Endothelial cell of umbilical vein (primary cell): ENCODE measurements around the gene NRP2. TPM values are rescaled to one million over a fixed set of nuclear protein-coding genes. Genes with fewer than 3 reads are reported as not detected.

ENCODE experiments used
- BruUV-seq: library from RNA; stranded (reverse); fragments of 400-500 nt; replicated peaks from 2 replicates; lab custom pipeline; 2021; lab: Mats Ljungman, UMichigan
- CTCF ChIA-PET: fragments of 300-600, 350-600 bp; sonication (Branson Sonifier 250); formaldehyde crosslinking; loops from one replicate; lab custom pipeline; 2021; ENCODE audit warnings: antibody characterized with exemption, inconsistent platforms; lab: Charles Lee
- POLR2A ChIA-PET: fragments of 300-600, 350-600 bp; sonication (Branson Sonifier 250); formaldehyde crosslinking; loops from one replicate; lab custom pipeline; 2021; ENCODE audit warnings: antibody characterized with exemption, inconsistent platforms; lab: Charles Lee
- DNase-seq: peaks from one replicate; pipeline ENCODE4 v3.0.0-alpha.2; 2011; ENCODE audit warnings: low read depth, low spot score
- FAIRE-seq: peaks from 2 replicates; lab custom pipeline; 2011; peaks lifted over from hg19 to GRCh38; lab: Jason Lieb, UNC
- H2AFZ ChIP-seq: 2 replicates; pipeline ENCODE4 v1.6.0; 2012; ENCODE audit warnings: low read depth, low read length, control low read depth, inconsistent platforms
- H3K27ac ChIP-seq: 2 replicates; pipeline ENCODE4 v1.5.1; 2011; ENCODE audit warnings: low read depth, mild to moderate bottlenecking, control low read depth, low read length, moderate library complexity; ENCODE audit not compliant: insufficient read depth
- H3K27me3 ChIP-seq, 2 experiments: 2 replicates each; pipeline versions ENCODE4 v1.6.0 to v1.6.1; 2011; ENCODE audit warnings: low read length in 2 of 2, mixed read lengths in 1 of 2; ENCODE audit not compliant: control insufficient read depth in 2 of 2, insufficient read depth in 2 of 2
- H3K36me3 ChIP-seq, 2 experiments: 2 replicates in 1 of 2; 3 replicates in 1 of 2; pipeline ENCODE4 v1.5.1; 2011; ENCODE audit warnings: low read length in 2 of 2, mild to moderate bottlenecking in 1 of 2, moderate library complexity in 1 of 2; ENCODE audit not compliant: control insufficient read depth in 2 of 2, insufficient read depth in 2 of 2; ENCODE audit errors: extremely low read depth in 1 of 2
- H3K4me1 ChIP-seq: 3 replicates; pipeline ENCODE4 v1.5.1; 2011; ENCODE audit warnings: mild to moderate bottlenecking, low read length; ENCODE audit not compliant: control insufficient read depth, insufficient read depth; ENCODE audit errors: extremely low read depth
- H3K4me2 ChIP-seq: 2 replicates; pipeline ENCODE4 v1.6.1; 2011; ENCODE audit warnings: low read length, control low read depth, mixed read lengths; ENCODE audit not compliant: insufficient read depth
- H3K4me3 ChIP-seq, 3 experiments: fragments of 200-600 bp in 1 of 3; sonication (generic), shearing (Covaris generic) in 1 of 3; replicated peaks in 1 of 3; 2 replicates each; pipeline ENCODE4 v1.5.1; 2011 to 2016; ENCODE audit warnings: control low read depth in 3 of 3, low read length in 3 of 3, mild to moderate bottlenecking in 2 of 3, inconsistent platforms in 1 of 3, low read depth in 1 of 3, moderate library complexity in 1 of 3; ENCODE audit not compliant: insufficient read depth in 1 of 3
- H3K79me2 ChIP-seq: 2 replicates; pipeline ENCODE4 v1.6.0; 2012; ENCODE audit warnings: low read length, inconsistent platforms; ENCODE audit not compliant: control insufficient read depth, insufficient read depth
- H3K9ac ChIP-seq: replicated peaks from 2 replicates; pipeline ENCODE3; 2011; ENCODE audit warnings: low read length, control low read depth; ENCODE audit not compliant: insufficient read depth; ENCODE audit errors: extremely low read depth
- H3K9me1 ChIP-seq: replicated peaks from 3 replicates; pipeline ENCODE4 v1.6.0; 2011; ENCODE audit warnings: mild to moderate bottlenecking, low read length; ENCODE audit not compliant: control insufficient read depth, insufficient read depth; ENCODE audit errors: extremely low read depth
- H3K9me3 ChIP-seq: replicated peaks from 2 replicates; pipeline ENCODE4 v1.5.1; 2012; ENCODE audit warnings: low read length, inconsistent platforms; ENCODE audit not compliant: control insufficient read depth, insufficient read depth
- H4K20me1 ChIP-seq: replicated peaks from 2 replicates; pipeline ENCODE3; 2011; ENCODE audit warnings: mild to moderate bottlenecking, low read length; ENCODE audit not compliant: control insufficient read depth, insufficient read depth; ENCODE audit errors: extremely low read depth
- CTCF ChIP-seq, 2 donors: IDR thresholded peaks; 1 replicate in 1 of 2; 2 replicates in 1 of 2; pipeline ENCODE4 v1.5.1; 2011; ENCODE audit warnings: low read length in 2 of 2, mild to moderate bottlenecking in 2 of 2, moderate library complexity in 2 of 2, control low read depth in 1 of 2, inconsistent platforms in 1 of 2, low read depth in 1 of 2; ENCODE audit not compliant: insufficient read depth in 1 of 2; ENCODE audit errors: extremely low read depth in 1 of 2
- FOS ChIP-seq: IDR thresholded peaks from 2 replicates; pipeline ENCODE4 v1.6.1; 2011; ENCODE audit warnings: mild to moderate bottlenecking, low read length, moderate library complexity, borderline replicate concordance; ENCODE audit not compliant: insufficient read depth
- MAX ChIP-seq: IDR thresholded peaks from 2 replicates; pipeline ENCODE4 v1.6.1; 2011; ENCODE audit not compliant: insufficient read depth, insufficient read length
- POLR2AphosphoS5 ChIP-seq: IDR thresholded peaks from 2 replicates; pipeline ENCODE4 v1.6.1; 2012; ENCODE audit warnings: low read depth, mild to moderate bottlenecking, control low read depth, low read length, moderate library complexity; ENCODE audit not compliant: insufficient read depth
- dilution Hi-C: fragments of 300-500 bp; cut with MboI; formaldehyde crosslinking; loops from one replicate; pipeline ENCODE4 v1.15.0; 2019; ENCODE audit warnings: low sequenced_read_pairs; ENCODE audit not compliant: extremely low pct_ligation_motif_present
- intact Hi-C: fragments of 100-400 bp; cut with micrococcal nuclease; formaldehyde crosslinking; loops from one replicate; pipeline ENCODE4 v1.10.0; 2022
- polyA plus RNA-seq, 4 experiments: library from polyadenylated mRNA; depleted of rRNA in 3 of 4; stranded (reverse) in 3 of 4; unstranded in 1 of 4; fragments of >200 nt; gene quantifications; 2 replicates each; pipeline versions ENCODE4 v1.2.1 to v1.2.3, GENCODE V29; 2011 to 2012; ENCODE audit warnings: missing spikeins in 1 of 4
- total RNA-seq: library from RNA; stranded (reverse); gene quantifications from 2 replicates; pipeline ENCODE4 v1.2.3, GENCODE V29; 2021

NRP2 gene
- total and polyA plus RNA-seq, 2 donors (not counting 3 experiments of a cell fraction or from before 2014, with no cell fraction given), result 160 to 240 TPM

- Histone ChIP-seq H3K9me1 (no peaks in the 10 kb centered on the region), H2AFZ (no peak overlapping the region), H3K79me2 (peaks cover 26% of the 10 kb centered on the region), H3K9me3 (no peaks in the 10 kb centered on the region), H3K4me1 (peaks cover 23% of the 10 kb centered on the region), H3K4me2 (no peak overlapping the region), H3K9ac (no peak overlapping the region), H4K20me1 (no peaks in the 10 kb centered on the region), H3K27me3 (no peaks in the 10 kb centered on the region), H3K27ac (no peak overlapping the region), H3K36me3 (peaks cover 7 to 15% of the 10 kb centered on the region in 2 experiments), H3K4me3 (no peak overlapping the region)
- TF ChIP-seq FOS (no peak), MAX (no peak)
- BruUV-seq, result no TSS peak
- ChIA-PET POLR2A (no interaction called here), CTCF (interaction anchor here (0.9 to 2.8 kb wide), 5 partner anchors 11 to 252 kb away, joined by 3 to 8 read pairs (median 4); no protein-coding TSS in a partner anchor)
- intact Hi-C loops, result no loop called here
- DNase-seq (no peak), FAIRE-seq (no peak)
- dilution Hi-C loops, result no loop called here
Measured at GRCh38 chr2:205695460-205695991, 13.2 kb downstream of the NRP2 start.

GRCh38 chr2:205696331-205696926, 14.1 kb downstream of the NRP2 start:
- no peak overlapping the region for H3K9ac ChIP-seq
- TF ChIP-seq CTCF (IDR thresholded peaks at IDR 0.05; ENCODE audit: extremely low read depth in 1 of 2, insufficient read depth in 1 of 2, low read depth in 1 of 2, low read length in 2 of 2) (peak in 1 of 2 donors; percentile 12), POLR2AphosphoS5 (no peak)
- H2AFZ ChIP-seq, result no peak overlapping the region
- intact Hi-C loops, result no loop called here
- H3K36me3 ChIP-seq, result peaks cover 7 to 10% of the 10 kb centered on the region in 2 experiments
- no peak overlapping the region for H3K4me3 ChIP-seq
- FAIRE-seq (peak; percentile 12), DNase-seq (no peak)
- no peak overlapping the region for H3K27ac ChIP-seq
- no TSS peak for BruUV-seq
- peaks cover 21% of the 10 kb centered on the region for H3K79me2 ChIP-seq
- ChIA-PET POLR2A (no interaction called here), CTCF (interaction anchor here (1.0 to 2.8 kb wide), 3 partner anchors 10 to 25 kb away, joined by 4 to 8 read pairs (median 5); no protein-coding TSS in a partner anchor)
- H3K4me1 ChIP-seq, result peaks cover 31% of the 10 kb centered on the region
- dilution Hi-C loops, result no loop called here
- no peak overlapping the region for H3K4me2 ChIP-seq
- H3K9me1 ChIP-seq, result no peaks in the 10 kb centered on the region
- H3K9me3 ChIP-seq, result no peaks in the 10 kb centered on the region
- no peaks in the 10 kb centered on the region for H3K27me3 ChIP-seq
- H4K20me1 ChIP-seq, result no peaks in the 10 kb centered on the region
